DMS53 treated with DMSO at 0.1 percent for 48 hours (cell line): Measurements from ENCODE around the gene TMEM100.
"Not testable (repeated sequence)": the region's sequence is repeated elsewhere in the genome, so short reads cannot be mapped to it uniquely, and the experiment has no call there.

Experiments
- DNase-seq: peaks from one replicate; lab custom pipeline; 2025; ENCODE audit not compliant: unreplicated experiment; lab: John Stamatoyannopoulos, UW

TMEM100 gene

GRCh38 chr17:55690105-55690508, 32.6 kb downstream of the TMEM100 start:
- DNase-seq: no peak

- no peak for DNase-seq
These were observed 33.0 kb downstream of the TMEM100 start for GRCh38 chr17:55689672-55690071.

- no peak for DNase-seq
These were observed 34.6 kb downstream of the TMEM100 start for GRCh38 chr17:55688057-55688456.

GRCh38 chr17:55687037-55687436, 35.6 kb downstream of the TMEM100 start:
- DNase-seq: no peak

GRCh38 chr17:55683550-55684315, 38.9 kb downstream of the TMEM100 start:
- no peak for DNase-seq

- DNase-seq: no peak
These were observed 41.3 kb downstream of the TMEM100 start for GRCh38 chr17:55681342-55681700.

- no peak for DNase-seq
These were observed 41.9 kb downstream of the TMEM100 start for GRCh38 chr17:55680686-55681341.

- DNase-seq: no peak
These were observed 45.2 kb downstream of the TMEM100 start for GRCh38 chr17:55677446-55677845.

- no peak for DNase-seq
These were observed 46.4 kb downstream of the TMEM100 start for GRCh38 chr17:55676274-55676673.

GRCh38 chr17:55673743-55674506, 48.7 kb downstream of the TMEM100 start:
- no peak for DNase-seq

- DNase-seq: no peak
These were observed 49.8 kb downstream of the TMEM100 start for GRCh38 chr17:55672585-55673501.

- DNase-seq: not testable (repeated sequence)
These were observed 50.7 kb downstream of the TMEM100 start for GRCh38 chr17:55672010-55672409.
